ENCODE measurements around the gene ZNF324.
"Not testable (repeated sequence)": the region's sequence is repeated elsewhere in the genome, so short reads cannot be mapped to it uniquely, and the experiment has no call there.

Gene ZNF324

GRCh38 chr19:58507602-58508223 lies 40.8 kb downstream of the ZNF324 start:
- not testable (repeated sequence) for DNase-seq

- DNase-seq: no peak
Measured at GRCh38 chr19:58509731-58510083, 42.8 kb downstream of the ZNF324 start.

- no peak for DNase-seq
Measured at GRCh38 chr19:58510084-58510862, 43.4 kb downstream of the ZNF324 start.

- no peak for DNase-seq
Measured at GRCh38 chr19:58511353-58512208, 44.7 kb downstream of the ZNF324 start, which contains the start of gene SLC27A5. Gene SLC27A5 (minus strand): TSS chr19:58511992. CDS start chr19:58511955, 37 bp downstream.

- DNase-seq: no peak
Measured at GRCh38 chr19:58513213-58513693, 46.4 kb downstream of the ZNF324 start.

GRCh38 chr19:58513694-58514563 lies 47.0 kb downstream of the ZNF324 start:
- DNase-seq: peak in 1 of 2 experiments; percentile 22

- DNase-seq: no peak
Measured at GRCh38 chr19:58514564-58515022, 47.7 kb downstream of the ZNF324 start.

GRCh38 chr19:58515259-58515658 lies 48.4 kb downstream of the ZNF324 start:
- no peak for DNase-seq

GRCh38 chr19:58516246-58516836 lies 49.5 kb downstream of the ZNF324 start:
- no peak for DNase-seq

GRCh38 chr19:58516964-58517833 lies 50.3 kb downstream of the ZNF324 start:
- no peak for DNase-seq

- DNase-seq: no peak
Measured at GRCh38 chr19:58518256-58519086, 51.6 kb downstream of the ZNF324 start.

GRCh38 chr19:58519087-58519354 lies 52.1 kb downstream of the ZNF324 start:
- DNase-seq: no peak

GRCh38 chr19:58519355-58520256 lies 52.7 kb downstream of the ZNF324 start, which contains the start of gene ZBTB45:
Gene ZBTB45 (minus strand): TSS chr19:58519810. CDS start chr19:58517673, 2,137 bp downstream.
- DNase-seq: peak; percentile 68 to 86

GRCh38 chr19:58520257-58520599 lies 53.3 kb downstream of the ZNF324 start:
- DNase-seq: no peak

GRCh38 chr19:58521651-58522050 lies 54.8 kb downstream of the ZNF324 start:
- no peak for DNase-seq

- DNase-seq: no peak
Measured at GRCh38 chr19:58522709-58523108, 55.8 kb downstream of the ZNF324 start.

All from cerebellar nuclear complex (tissue), 1 donor.